HL-60 (cell line): Measurements from ENCODE around the gene SORBS2.

Experiments
- DNase-seq, 2 experiments: peaks; one replicate each; pipeline ENCODE4 v3.0.0-alpha.2; 2010 to 2020; ENCODE audit warnings: low read depth in 1 of 2, low spot score in 1 of 2
- H3K27ac ChIP-seq: fragments of 250-450 bp; sonication (Bioruptor Pico); replicated peaks from 2 replicates; pipeline ENCODE4 v1.5.1; 2020; ENCODE audit warnings: mild to moderate bottlenecking, moderate library complexity
- H3K27me3 ChIP-seq: fragments of 250-450 bp; sonication (Bioruptor Pico); 2 replicates; pipeline ENCODE4 v1.5.1; 2021; ENCODE audit warnings: mild to moderate bottlenecking, moderate library complexity; ENCODE audit not compliant: insufficient read depth, poor library complexity, severe bottlenecking
- H3K4me3 ChIP-seq: replicated peaks from 2 replicates; pipeline ENCODE4 v1.5.1; 2011; ENCODE audit warnings: mild to moderate bottlenecking, control low read depth, low read length; ENCODE audit not compliant: insufficient read depth
- GABPA ChIP-seq: IDR thresholded peaks from 2 replicates; pipeline ENCODE4 v1.6.1; 2012; ENCODE audit warnings: low read depth
- POLR2AphosphoS5 ChIP-seq: IDR thresholded peaks from 2 replicates; pipeline ENCODE4 v1.6.1; 2012; ENCODE audit warnings: low read depth
- SPI1 ChIP-seq: IDR thresholded peaks from 2 replicates; pipeline ENCODE4 v1.6.1; 2012; ENCODE audit warnings: low read depth, mild to moderate bottlenecking, borderline replicate concordance
- TF ChIP-seq, protein P1 (sequence below): IDR thresholded peaks from 2 replicates; pipeline ENCODE4 v1.6.1; 2012; ENCODE audit warnings: low read depth; ENCODE audit not compliant: insufficient replicate concordance
- TF ChIP-seq, protein P2 (sequence below): IDR thresholded peaks from one replicate; pipeline ENCODE4 v1.5.1; 2011; ENCODE audit warnings: low read length, control low read depth, inconsistent platforms; ENCODE audit not compliant: insufficient read depth

Gene SORBS2

DNA sequence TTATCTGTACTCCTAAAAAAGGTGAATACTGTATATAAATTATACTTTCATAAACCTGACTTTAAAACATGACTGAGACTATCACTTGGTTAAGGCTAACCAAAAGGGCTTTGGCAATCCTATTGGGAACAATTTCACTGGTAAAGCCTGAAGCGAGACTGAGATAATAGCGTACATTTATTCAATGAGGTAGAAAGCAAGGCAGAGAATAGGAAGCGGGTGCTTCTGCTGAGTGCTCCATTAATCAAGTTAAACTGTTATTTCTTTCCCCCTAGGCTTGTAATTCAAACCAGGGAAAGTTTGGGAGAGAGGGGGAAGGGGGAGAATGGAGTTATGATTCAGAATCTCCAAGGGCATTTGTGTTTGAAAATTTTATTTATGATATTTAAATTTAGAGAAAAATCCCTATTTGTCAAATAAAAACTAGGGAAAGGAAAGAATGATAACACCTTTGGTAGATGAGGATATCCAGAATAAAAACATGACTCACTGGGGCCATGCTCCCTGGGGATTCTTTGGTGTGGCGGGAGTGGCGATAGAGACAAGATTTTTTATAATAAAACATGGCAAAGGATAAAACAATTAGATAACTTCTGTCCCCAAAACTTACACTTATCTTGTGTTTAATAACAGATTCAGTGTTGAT, 34.6 kb upstream of the SORBS2 start:
- DNase-seq: no peak
- TF ChIP-seq, protein P1, sequence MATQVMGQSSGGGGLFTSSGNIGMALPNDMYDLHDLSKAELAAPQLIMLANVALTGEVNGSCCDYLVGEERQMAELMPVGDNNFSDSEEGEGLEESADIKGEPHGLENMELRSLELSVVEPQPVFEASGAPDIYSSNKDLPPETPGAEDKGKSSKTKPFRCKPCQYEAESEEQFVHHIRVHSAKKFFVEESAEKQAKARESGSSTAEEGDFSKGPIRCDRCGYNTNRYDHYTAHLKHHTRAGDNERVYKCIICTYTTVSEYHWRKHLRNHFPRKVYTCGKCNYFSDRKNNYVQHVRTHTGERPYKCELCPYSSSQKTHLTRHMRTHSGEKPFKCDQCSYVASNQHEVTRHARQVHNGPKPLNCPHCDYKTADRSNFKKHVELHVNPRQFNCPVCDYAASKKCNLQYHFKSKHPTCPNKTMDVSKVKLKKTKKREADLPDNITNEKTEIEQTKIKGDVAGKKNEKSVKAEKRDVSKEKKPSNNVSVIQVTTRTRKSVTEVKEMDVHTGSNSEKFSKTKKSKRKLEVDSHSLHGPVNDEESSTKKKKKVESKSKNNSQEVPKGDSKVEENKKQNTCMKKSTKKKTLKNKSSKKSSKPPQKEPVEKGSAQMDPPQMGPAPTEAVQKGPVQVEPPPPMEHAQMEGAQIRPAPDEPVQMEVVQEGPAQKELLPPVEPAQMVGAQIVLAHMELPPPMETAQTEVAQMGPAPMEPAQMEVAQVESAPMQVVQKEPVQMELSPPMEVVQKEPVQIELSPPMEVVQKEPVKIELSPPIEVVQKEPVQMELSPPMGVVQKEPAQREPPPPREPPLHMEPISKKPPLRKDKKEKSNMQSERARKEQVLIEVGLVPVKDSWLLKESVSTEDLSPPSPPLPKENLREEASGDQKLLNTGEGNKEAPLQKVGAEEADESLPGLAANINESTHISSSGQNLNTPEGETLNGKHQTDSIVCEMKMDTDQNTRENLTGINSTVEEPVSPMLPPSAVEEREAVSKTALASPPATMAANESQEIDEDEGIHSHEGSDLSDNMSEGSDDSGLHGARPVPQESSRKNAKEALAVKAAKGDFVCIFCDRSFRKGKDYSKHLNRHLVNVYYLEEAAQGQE: no peak
- TF ChIP-seq, protein P2, sequence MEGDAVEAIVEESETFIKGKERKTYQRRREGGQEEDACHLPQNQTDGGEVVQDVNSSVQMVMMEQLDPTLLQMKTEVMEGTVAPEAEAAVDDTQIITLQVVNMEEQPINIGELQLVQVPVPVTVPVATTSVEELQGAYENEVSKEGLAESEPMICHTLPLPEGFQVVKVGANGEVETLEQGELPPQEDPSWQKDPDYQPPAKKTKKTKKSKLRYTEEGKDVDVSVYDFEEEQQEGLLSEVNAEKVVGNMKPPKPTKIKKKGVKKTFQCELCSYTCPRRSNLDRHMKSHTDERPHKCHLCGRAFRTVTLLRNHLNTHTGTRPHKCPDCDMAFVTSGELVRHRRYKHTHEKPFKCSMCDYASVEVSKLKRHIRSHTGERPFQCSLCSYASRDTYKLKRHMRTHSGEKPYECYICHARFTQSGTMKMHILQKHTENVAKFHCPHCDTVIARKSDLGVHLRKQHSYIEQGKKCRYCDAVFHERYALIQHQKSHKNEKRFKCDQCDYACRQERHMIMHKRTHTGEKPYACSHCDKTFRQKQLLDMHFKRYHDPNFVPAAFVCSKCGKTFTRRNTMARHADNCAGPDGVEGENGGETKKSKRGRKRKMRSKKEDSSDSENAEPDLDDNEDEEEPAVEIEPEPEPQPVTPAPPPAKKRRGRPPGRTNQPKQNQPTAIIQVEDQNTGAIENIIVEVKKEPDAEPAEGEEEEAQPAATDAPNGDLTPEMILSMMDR: no peak
- TF ChIP-seq GABPA: no peak
- no peak for TF ChIP-seq SPI1
- TF ChIP-seq POLR2AphosphoS5: no peak
- Histone ChIP-seq H3K27ac (no peak overlapping the region), H3K27me3 (no peaks in the 10 kb centered on the region), H3K4me3 (no peak overlapping the region)

DNA sequence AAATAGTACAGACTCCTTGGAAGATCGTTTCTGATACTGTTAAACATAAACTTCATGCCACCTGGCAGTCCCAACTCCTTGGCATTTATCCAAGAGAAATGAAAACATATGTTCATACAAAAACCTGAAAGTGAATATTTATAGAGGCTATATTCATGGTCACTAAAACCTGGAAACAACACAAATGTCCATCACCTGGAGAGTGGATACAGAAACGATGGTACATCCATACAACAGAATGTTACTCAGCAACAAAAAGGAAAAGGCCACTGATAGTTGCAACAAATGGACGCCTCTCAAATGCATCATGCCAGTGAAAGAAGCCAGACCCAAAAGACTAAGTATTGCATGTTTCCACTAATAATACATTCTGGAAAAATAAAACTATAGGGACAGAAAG, 34.0 kb upstream of the SORBS2 start:
- no peaks in the 10 kb centered on the region for H3K27me3 ChIP-seq
- no peak for DNase-seq
- H3K27ac ChIP-seq: no peak overlapping the region
- H3K4me3 ChIP-seq: no peak overlapping the region
- TF ChIP-seq GABPA (no peak), SPI1 (no peak), POLR2AphosphoS5 (no peak)
- TF ChIP-seq, protein P1: no peak
- TF ChIP-seq, protein P2: no peak

DNA sequence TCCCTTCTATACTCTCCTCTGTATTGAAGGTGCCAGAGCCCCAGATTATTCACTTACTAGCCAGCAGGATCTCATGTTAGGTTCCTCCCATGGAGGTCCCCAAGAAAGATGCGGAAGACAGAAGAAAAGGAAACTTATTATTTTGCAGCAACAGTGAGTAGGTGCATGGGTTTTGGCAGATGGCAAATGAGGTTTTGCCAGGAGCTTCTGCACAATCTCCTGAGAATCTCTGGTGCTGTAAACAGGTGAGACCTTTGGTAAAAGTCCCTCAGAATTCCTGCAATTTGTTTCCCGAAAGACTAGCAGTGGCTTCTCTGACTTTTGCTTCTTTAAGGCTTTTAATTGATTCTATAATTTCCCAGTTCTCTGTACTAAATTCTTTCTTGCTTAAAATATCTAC, 29.5 kb upstream of the SORBS2 start:
- TF ChIP-seq POLR2AphosphoS5: no peak
- TF ChIP-seq, protein P1: no peak
- TF ChIP-seq, protein P2: no peak
- no peak for TF ChIP-seq SPI1
- TF ChIP-seq GABPA: no peak
- Histone ChIP-seq H3K27me3 (no peaks in the 10 kb centered on the region), H3K27ac (no peak overlapping the region), H3K4me3 (no peak overlapping the region)
- no peak for DNase-seq
